IMR-90 (cell line): ENCODE data around the gene SYMPK. TPM values are rescaled to one million over a fixed set of nuclear protein-coding genes. Genes with fewer than 3 reads are reported as not detected.

ENCODE experiments used
- ATAC-seq: fragments of 200-7000 bp; cut with Tn5 transposase; 2 replicates; pipeline ENCODE4 v1.9.1; 2020; ENCODE audit warnings: low read depth, mild to moderate bottlenecking, moderate library complexity
- BruUV-seq: library from RNA; stranded (reverse); fragments of 400-500 nt; replicated peaks from 2 replicates; lab custom pipeline; 2021; lab: Mats Ljungman, UMichigan
- CTCF ChIA-PET: fragments of 300-600 bp; formaldehyde crosslinking; extraction: SDS; loops from one replicate; lab custom pipeline; 2021; ENCODE audit warnings: antibody characterized with exemption; lab: Yijun Ruan, JAX
- POLR2A ChIA-PET: fragments of 300-600 bp; sonication (Branson Sonifier 250); formaldehyde crosslinking; loops from one replicate; lab custom pipeline; 2022; ENCODE audit warnings: antibody characterized with exemption; ENCODE audit not compliant: unreplicated experiment; lab: Charles Lee
- DNase-seq: peaks from one replicate; pipeline ENCODE4 v3.0.0; 2013
- H2AFZ ChIP-seq: replicated peaks from 2 replicates; pipeline ENCODE3; 2013; ENCODE audit warnings: low read length, mild to moderate bottlenecking; ENCODE audit not compliant: poor library complexity
- H2AK5ac ChIP-seq: 2 replicates; pipeline ENCODE4 v1.6.1; 2013; ENCODE audit warnings: low read depth, low read length, inconsistent platforms
- H2AK9ac ChIP-seq: replicated peaks from 2 replicates; pipeline ENCODE3; 2013; ENCODE audit warnings: mild to moderate bottlenecking, low read depth, low read length, moderate library complexity; ENCODE audit not compliant: poor library complexity
- H2BK120ac ChIP-seq: 2 replicates; pipeline ENCODE4 v1.6.1; 2013; ENCODE audit warnings: low read depth, low read length, inconsistent platforms
- H2BK15ac ChIP-seq: 3 replicates; pipeline ENCODE4 v1.6.1; 2013; ENCODE audit warnings: low read depth, low read length, inconsistent platforms
- H2BK20ac ChIP-seq: 2 replicates; pipeline ENCODE4 v1.6.1; 2013; ENCODE audit warnings: low read depth, mild to moderate bottlenecking, inconsistent platforms, low read length, moderate library complexity
- H2BK5ac ChIP-seq: 2 replicates; pipeline ENCODE4 v1.6.1; 2013; ENCODE audit warnings: mild to moderate bottlenecking, low read depth, low read length, inconsistent platforms; ENCODE audit not compliant: poor library complexity, severe bottlenecking
- H3K14ac ChIP-seq: replicated peaks from 2 replicates; pipeline ENCODE4 v1.6.1; 2013; ENCODE audit warnings: low read depth, low read length, inconsistent platforms
- H3K18ac ChIP-seq: 2 replicates; pipeline ENCODE4 v1.6.1; 2013; ENCODE audit warnings: low read depth, low read length, control low read depth
- H3K23ac ChIP-seq: 2 replicates; pipeline ENCODE4 v1.6.1; 2013; ENCODE audit warnings: low read depth, low read length, inconsistent platforms
- H3K27ac ChIP-seq: 2 replicates; pipeline ENCODE4 v1.5.1; 2013; ENCODE audit warnings: mild to moderate bottlenecking, control low read depth, low read length; ENCODE audit not compliant: insufficient read depth
- H3K27me3 ChIP-seq: 2 replicates; pipeline ENCODE4 v1.6.1; 2013; ENCODE audit warnings: low read length; ENCODE audit not compliant: control insufficient read depth, insufficient read depth
- H3K36me3 ChIP-seq: 2 replicates; pipeline ENCODE4 v1.6.1; 2013; ENCODE audit warnings: low read length, mixed read lengths; ENCODE audit not compliant: control insufficient read depth, insufficient read depth
- H3K4ac ChIP-seq: 2 replicates; pipeline ENCODE4 v1.6.1; 2013; ENCODE audit warnings: low read depth, low read length, inconsistent platforms
- H3K4me1 ChIP-seq: 2 replicates; pipeline ENCODE4 v1.6.1; 2013; ENCODE audit warnings: low read length, mixed read lengths; ENCODE audit not compliant: control insufficient read depth, insufficient read depth
- H3K4me2 ChIP-seq: 2 replicates; pipeline ENCODE4 v1.6.1; 2013; ENCODE audit warnings: low read depth, mild to moderate bottlenecking, control low read depth, low read length, moderate library complexity
- H3K4me3 ChIP-seq: 2 replicates; pipeline ENCODE4 v1.5.1; 2013; ENCODE audit warnings: low read depth, mild to moderate bottlenecking, control low read depth, low read length, moderate library complexity; ENCODE audit not compliant: insufficient read depth
- H3K56ac ChIP-seq: 2 replicates; pipeline ENCODE4 v1.6.1; 2013; ENCODE audit warnings: low read length, inconsistent platforms; ENCODE audit not compliant: insufficient read depth; ENCODE audit errors: extremely low read depth
- H3K79me1 ChIP-seq, 2 experiments: 2 replicates each; pipeline ENCODE4 v1.6.1; 2013; ENCODE audit warnings: low read length in 2 of 2, inconsistent platforms in 1 of 2, low read depth in 1 of 2
- H3K9ac ChIP-seq: 2 replicates; pipeline ENCODE4 v1.6.1; 2013; ENCODE audit warnings: low read depth, low read length, control low read depth
- H3K9me1 ChIP-seq: 2 replicates; pipeline ENCODE4 v1.6.1; 2013; ENCODE audit warnings: low read length, inconsistent platforms; ENCODE audit not compliant: insufficient read depth
- H3K9me3 ChIP-seq: 2 replicates; pipeline ENCODE4 v1.6.1; 2013; ENCODE audit warnings: low read length; ENCODE audit not compliant: control insufficient read depth, insufficient read depth
- H4K20me1 ChIP-seq: 2 replicates; pipeline ENCODE4 v1.6.1; 2013; ENCODE audit warnings: low read length, inconsistent platforms; ENCODE audit not compliant: insufficient read depth
- H4K5ac ChIP-seq: 2 replicates; pipeline ENCODE4 v1.6.1; 2013; ENCODE audit warnings: mild to moderate bottlenecking, low read depth, low read length, control low read depth
- H4K8ac ChIP-seq, 2 experiments: 2 replicates each; pipeline ENCODE4 v1.6.1; 2013; ENCODE audit warnings: low read depth in 2 of 2, low read length in 2 of 2, control low read depth in 1 of 2, inconsistent platforms in 1 of 2
- H4K91ac ChIP-seq: 2 replicates; pipeline ENCODE4 v1.6.1; 2013; ENCODE audit warnings: low read depth, low read length, inconsistent platforms; ENCODE audit not compliant: insufficient read depth
- BHLHE40 ChIP-seq: fragments of 150-350 bp; IDR thresholded peaks from 2 replicates; pipeline ENCODE4 v1.6.1; 2016; ENCODE audit warnings: mild to moderate bottlenecking, low read depth, low read length
- FOS ChIP-seq: fragments of 150-350 bp; IDR thresholded peaks from 2 replicates; pipeline ENCODE4 v1.6.1; 2016; ENCODE audit warnings: low read depth, low read length
- MAFK ChIP-seq: IDR thresholded peaks from 2 replicates; pipeline ENCODE4 v1.6.1; 2012; ENCODE audit warnings: low read depth, low read length, improper control_type of control experiment
- MXI1 ChIP-seq: IDR thresholded peaks from 2 replicates; pipeline ENCODE4 v1.6.1; 2012; ENCODE audit warnings: low read depth, mild to moderate bottlenecking, low read length, moderate library complexity, borderline replicate concordance
- NFE2L2 ChIP-seq: fragments of 150-350 bp; IDR thresholded peaks from 2 replicates; pipeline ENCODE4 v1.6.1; 2016; ENCODE audit warnings: low read depth, mild to moderate bottlenecking, low read length
- RAD21 ChIP-seq: IDR thresholded peaks from 2 replicates; pipeline ENCODE4 v1.6.1; 2012; ENCODE audit warnings: low read length, improper control_type of control experiment
- WGBS, 2 experiments: methylation state at CpG; one replicate each; pipeline versions ENCODE4 v1.1.5 to v1.1.7; 2013; ENCODE audit warnings: missing lambda C conversion rate in 2 of 2; ENCODE audit not compliant: insufficient read length in 1 of 2; ENCODE audit errors: extremely low coverage in 2 of 2; 5-methylcytosine and 5-hydroxymethylcytosine counted together
- dilution Hi-C: fragments of 300-500 bp; cut with HindIII; formaldehyde crosslinking; loops from one replicate; pipeline ENCODE4 v1.14.3; 2018; ENCODE audit warnings: low sequenced_read_pairs; ENCODE audit not compliant: unreplicated experiment
- in situ Hi-C: fragments of 300-500 bp; cut with MboI; formaldehyde crosslinking; loops from 3 replicates; pipeline ENCODE4 v1.14.3; 2019; ENCODE audit warnings: low sequenced_read_pairs, inconsistent platforms, mixed read lengths
- intact Hi-C: fragments of 100-400 bp; cut with micrococcal nuclease; formaldehyde crosslinking; loops from 2 replicates; pipeline ENCODE4 v1.10.0; 2022
- polyA plus RNA-seq, 3 experiments: library from polyadenylated mRNA; depleted of rRNA; stranded (reverse); fragments of >200 nt; gene quantifications; 2 replicates each; pipeline ENCODE4 v1.2.3, GENCODE V29; 2012; ENCODE audit warnings: low replicate concordance in 1 of 3
- total RNA-seq: library from RNA; depleted of rRNA; stranded (reverse); fragments of >200 nt; gene quantifications from 2 replicates; pipeline ENCODE4 v1.2.3, GENCODE V29; 2012
- TF ChIP-seq, protein P1 (sequence below): fragments of 150-350 bp; IDR thresholded peaks from 2 replicates; pipeline ENCODE4 v1.6.1; 2017; ENCODE audit warnings: mild to moderate bottlenecking, antibody characterized with exemption, low read length, low read depth

SYMPK gene
- total and polyA plus RNA-seq, 2 of the 4 experiments (the other 2 are of a cell fraction): 35.3 to 71.5 TPM

DNA sequence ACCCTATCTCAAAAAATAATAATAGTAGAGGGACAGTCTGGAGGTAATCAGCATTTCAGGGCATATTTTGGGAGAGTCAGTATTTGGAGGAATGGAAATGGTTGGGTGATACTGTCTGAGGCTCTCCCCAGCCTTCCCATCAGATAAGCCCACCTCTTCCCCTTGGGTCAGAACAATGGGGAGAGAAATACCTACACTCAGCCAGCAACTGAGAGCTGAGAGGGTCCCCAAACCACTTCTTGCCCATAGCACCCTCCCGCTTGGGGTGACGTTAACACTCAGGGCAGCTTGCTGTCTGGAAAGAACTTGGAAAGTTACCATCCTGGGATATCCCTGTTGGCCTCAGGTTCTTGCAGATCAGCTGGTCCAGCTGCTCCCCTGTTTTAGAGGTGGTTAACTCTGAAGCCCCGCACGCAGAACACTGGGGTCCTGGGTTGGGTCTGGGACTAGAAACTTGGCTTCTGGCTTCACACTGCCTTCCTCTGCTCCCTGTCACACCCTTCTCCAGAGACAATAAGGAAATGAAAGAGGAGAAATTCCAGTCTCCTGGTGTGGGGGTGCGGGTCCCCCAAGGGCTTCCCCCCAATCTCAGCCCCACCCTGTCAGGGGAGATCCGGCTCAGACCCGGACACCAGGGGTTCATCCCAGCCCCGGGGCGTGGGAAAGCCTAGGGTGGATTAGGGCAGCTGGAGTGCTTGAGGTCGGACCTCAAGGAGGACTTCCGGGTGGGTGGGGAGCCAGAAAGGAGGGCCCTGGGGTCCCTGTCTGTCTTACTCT lies 3.6 kb upstream of the SYMPK start:
- Histone ChIP-seq H4K91ac (no peak overlapping the region), H2BK20ac (no peak overlapping the region), H3K9me3 (peaks cover 2% of the 10 kb centered on the region; the same call in 1 of the 2 replicates), H2AFZ (no peak overlapping the region), H2AK9ac (no peak overlapping the region), H2AK5ac (no peak overlapping the region), H3K4me3 (no peak overlapping the region), H3K27ac (no peak overlapping the region), H3K36me3 (no peaks in the 10 kb centered on the region), H3K4ac (no peak overlapping the region), H4K5ac (no peak overlapping the region), H3K4me2 (no peak overlapping the region), H3K4me1 (no peaks in the 10 kb centered on the region), H3K9ac (no peak overlapping the region), H4K20me1 (peaks cover 8% of the 10 kb centered on the region), H3K14ac (no peak overlapping the region), H3K27me3 (peaks cover 41% of the 10 kb centered on the region), H3K23ac (no peak overlapping the region), H2BK15ac (no peak overlapping the region), H4K8ac (no peak overlapping the region), H2BK5ac (no peak overlapping the region), H2BK120ac (no peak overlapping the region), H3K18ac (no peak overlapping the region), H3K56ac (no peak overlapping the region), H3K9me1 (no peaks in the 10 kb centered on the region), H3K79me1 (peaks cover 0 to 8% of the 10 kb centered on the region in 2 experiments; a peak in 2 of 4 replicates)
- CTCF ChIA-PET: no interaction called here
- BruUV-seq: no TSS peak
- in situ Hi-C loops (no loop called here), intact Hi-C loops (no loop called here), dilution Hi-C loops (no loop called here)
- no peak for TF ChIP-seq NFE2L2
- TF ChIP-seq, protein P1, sequence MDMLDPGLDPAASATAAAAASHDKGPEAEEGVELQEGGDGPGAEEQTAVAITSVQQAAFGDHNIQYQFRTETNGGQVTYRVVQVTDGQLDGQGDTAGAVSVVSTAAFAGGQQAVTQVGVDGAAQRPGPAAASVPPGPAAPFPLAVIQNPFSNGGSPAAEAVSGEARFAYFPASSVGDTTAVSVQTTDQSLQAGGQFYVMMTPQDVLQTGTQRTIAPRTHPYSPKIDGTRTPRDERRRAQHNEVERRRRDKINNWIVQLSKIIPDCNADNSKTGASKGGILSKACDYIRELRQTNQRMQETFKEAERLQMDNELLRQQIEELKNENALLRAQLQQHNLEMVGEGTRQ: no peak
- no peak for TF ChIP-seq RAD21
- no peak for TF ChIP-seq BHLHE40
- TF ChIP-seq FOS: no peak
- TF ChIP-seq MXI1: no peak
- no peak for TF ChIP-seq MAFK
- no CpG with 5 or more reads among the region's 11 CpGs for WGBS, 2 experiments
- ATAC-seq: no peak
- POLR2A ChIA-PET: no interaction called here
- DNase-seq: no peak
